HepG2 (cell line): ENCODE results near the gene HELB.

Experiments used
- DPF2 ChIP-seq: sonication (generic); formaldehyde crosslinking; IDR thresholded peaks from 2 replicates; pipeline ENCODE4 v1.4.0; 2020; ENCODE audit warnings: mild to moderate bottlenecking, low read depth, missing genetic modification reagents, borderline replicate concordance
- EP300 ChIP-seq, 3 experiments: sonication (generic) in 1 of 3; formaldehyde crosslinking in 1 of 3; IDR thresholded peaks; 2 replicates each; pipeline versions ENCODE4 v1.5.1 to v1.6.1; 2011 to 2020; ENCODE audit warnings: low read depth in 2 of 3, low read length in 2 of 3, borderline replicate concordance in 1 of 3, improper control_type of control experiment in 1 of 3, mild to moderate bottlenecking in 1 of 3, missing genetic modification reagents in 1 of 3, moderate library complexity in 1 of 3
- LBX2 ChIP-seq: sonication (generic); formaldehyde crosslinking; IDR thresholded peaks from 2 replicates; pipeline ENCODE4 v1.5.0; 2020; ENCODE audit warnings: missing genetic modification reagents, mild to moderate bottlenecking, borderline replicate concordance
- PATZ1 ChIP-seq: sonication (generic); formaldehyde crosslinking; IDR thresholded peaks from 2 replicates; pipeline ENCODE4 v1.4.0; 2020; ENCODE audit warnings: missing genetic modification reagents
- POLR2A ChIP-seq, 2 experiments: IDR thresholded peaks; 2 replicates each; pipeline ENCODE4 v1.6.1; 2011; ENCODE audit warnings: low read depth in 2 of 2, low read length in 2 of 2, mild to moderate bottlenecking in 1 of 2, moderate library complexity in 1 of 2; ENCODE audit not compliant: insufficient read depth in 1 of 2
- RARG ChIP-seq: sonication (generic); formaldehyde crosslinking; IDR thresholded peaks from 2 replicates; pipeline ENCODE4 v1.4.0; 2020; ENCODE audit warnings: low read depth, mild to moderate bottlenecking, missing genetic modification reagents
- ZNF777 ChIP-seq: sonication (generic); formaldehyde crosslinking; IDR thresholded peaks from 2 replicates; pipeline ENCODE4 v1.4.0; 2020; ENCODE audit warnings: missing genetic modification reagents

GRCh38 chr12:66387117-66387516 is 84.8 kb downstream of the HELB start:
- TF ChIP-seq DPF2 (CRISPR knock-in tag) (no peak), PATZ1 (CRISPR knock-in tag) (no peak), LBX2 (CRISPR knock-in tag) (no peak), EP300 (IDR thresholded peaks at IDR 0.05; ENCODE audit: low read depth in 2 of 2, low read length in 2 of 2) (no peak), EP300 (CRISPR knock-in tag; IDR thresholded peaks at IDR 0.05; ENCODE audit: borderline replicate concordance) (no peak), POLR2A (IDR thresholded peaks at IDR 0.05; ENCODE audit: insufficient read depth in 1 of 2, low read depth in 2 of 2, low read length in 2 of 2) (no peak), ZNF777 (no peak), RARG (CRISPR knock-in tag) (no peak)
